ENCODE results near the gene TTLL6. TPM values are rescaled to one million over a fixed set of nuclear protein-coding genes. Genes with fewer than 3 reads are reported as not detected.
"Not testable (repeated sequence)": the region's sequence is repeated elsewhere in the genome, so short reads cannot be mapped to it uniquely, and the experiment has no call there.

Gene TTLL6
- total RNA-seq, 1 donor from 2014 or later, result not detected

GRCh38 chr17:48719642-48720265 is 97.3 kb downstream of the TTLL6 start:
- peak overlapping the region in 1 of 3 donors; percentile 54 for H3K9ac ChIP-seq (ENCODE audit: low read depth in 1 of 3, low read length in 3 of 3)
- H3K27me3 ChIP-seq (ENCODE audit: control insufficient read depth in 3 of 3, insufficient read depth in 3 of 3, low read length in 3 of 3), result peaks cover 86 to 96% (median 90%) of the 10 kb centered on the region in 3 donors
- H3K36me3 ChIP-seq (ENCODE audit: control insufficient read depth in 3 of 3, insufficient read depth in 3 of 3, low read length in 3 of 3), result no peaks in the 10 kb centered on the region
- no peak overlapping the region for H3K27ac ChIP-seq (ENCODE audit: low read depth, low read length)
- peak overlapping the region in 1 of 3 donors; percentile 29 for H3K4me3 ChIP-seq (ENCODE audit: low read length in 3 of 3)
- H3K9me3 ChIP-seq (ENCODE audit: control insufficient read depth in 3 of 3, low read length in 3 of 3), result no peaks in the 10 kb centered on the region
- peaks cover 4 to 18% (median 15%) of the 10 kb centered on the region in 3 donors for H3K4me1 ChIP-seq (ENCODE audit: control insufficient read depth in 3 of 3, insufficient read depth in 3 of 3, low read length in 3 of 3)

- Histone ChIP-seq H3K27ac (ENCODE audit: low read depth, low read length) (no peak overlapping the region), H3K4me3 (ENCODE audit: low read length in 3 of 3) (peak overlapping the region in 1 of 3 donors; percentile 49), H3K36me3 (ENCODE audit: control insufficient read depth in 3 of 3, insufficient read depth in 3 of 3, low read length in 3 of 3) (no peaks in the 10 kb centered on the region), H3K9ac (ENCODE audit: low read depth in 1 of 3, low read length in 3 of 3) (peak overlapping the region in 1 of 3 donors; percentile 54), H3K27me3 (ENCODE audit: control insufficient read depth in 3 of 3, insufficient read depth in 3 of 3, low read length in 3 of 3) (peaks cover 82 to 94% (median 88%) of the 10 kb centered on the region in 3 donors), H3K4me1 (ENCODE audit: control insufficient read depth in 3 of 3, insufficient read depth in 3 of 3, low read length in 3 of 3) (peaks cover 4 to 12% (median 11%) of the 10 kb centered on the region in 3 donors), H3K9me3 (ENCODE audit: control insufficient read depth in 3 of 3, low read length in 3 of 3) (no peaks in the 10 kb centered on the region)
These were observed 98.0 kb downstream of the TTLL6 start for GRCh38 chr17:48718761-48719641.

- H3K27ac ChIP-seq (ENCODE audit: low read depth, low read length), result no peak overlapping the region
- peaks cover 75 to 94% (median 88%) of the 10 kb centered on the region in 3 donors for H3K27me3 ChIP-seq (ENCODE audit: control insufficient read depth in 3 of 3, insufficient read depth in 3 of 3, low read length in 3 of 3)
- H3K9ac ChIP-seq (ENCODE audit: low read depth in 1 of 3, low read length in 3 of 3), result peak overlapping the region in 1 of 3 donors; percentile 54
- no peaks in the 10 kb centered on the region for H3K36me3 ChIP-seq (ENCODE audit: control insufficient read depth in 3 of 3, insufficient read depth in 3 of 3, low read length in 3 of 3)
- peak overlapping the region in 1 of 3 donors; percentile 49 for H3K4me3 ChIP-seq (ENCODE audit: low read length in 3 of 3)
- no peaks in the 10 kb centered on the region for H3K9me3 ChIP-seq (ENCODE audit: control insufficient read depth in 3 of 3, low read length in 3 of 3)
- H3K4me1 ChIP-seq (ENCODE audit: control insufficient read depth in 3 of 3, insufficient read depth in 3 of 3, low read length in 3 of 3), result peaks cover 4 to 12% (median 10%) of the 10 kb centered on the region in 3 donors
These were observed 98.7 kb downstream of the TTLL6 start for GRCh38 chr17:48718227-48718760.

- no peak overlapping the region for H3K9ac ChIP-seq (ENCODE audit: low read depth in 1 of 3, low read length in 3 of 3)
- no peak overlapping the region for H3K4me3 ChIP-seq (ENCODE audit: low read length in 3 of 3)
- H3K4me1 ChIP-seq (ENCODE audit: control insufficient read depth in 3 of 3, insufficient read depth in 3 of 3, low read length in 3 of 3), result peaks cover 4 to 12% (median 10%) of the 10 kb centered on the region in 3 donors
- no peaks in the 10 kb centered on the region for H3K9me3 ChIP-seq (ENCODE audit: control insufficient read depth in 3 of 3, low read length in 3 of 3)
- H3K27me3 ChIP-seq (ENCODE audit: control insufficient read depth in 3 of 3, insufficient read depth in 3 of 3, low read length in 3 of 3), result peaks cover 72 to 94% (median 86%) of the 10 kb centered on the region in 3 donors
- no peak overlapping the region for H3K27ac ChIP-seq (ENCODE audit: low read depth, low read length)
- H3K36me3 ChIP-seq (ENCODE audit: control insufficient read depth in 3 of 3, insufficient read depth in 3 of 3, low read length in 3 of 3), result no peaks in the 10 kb centered on the region
These were observed 99.4 kb downstream of the TTLL6 start for GRCh38 chr17:48717367-48718226.

- not testable (repeated sequence) for H3K36me3 ChIP-seq (ENCODE audit: control insufficient read depth in 3 of 3, insufficient read depth in 3 of 3, low read length in 3 of 3); H3K9ac ChIP-seq (ENCODE audit: low read depth in 1 of 3, low read length in 3 of 3); H3K4me3 ChIP-seq (ENCODE audit: low read length in 3 of 3); H3K9me3 ChIP-seq (ENCODE audit: control insufficient read depth in 3 of 3, low read length in 3 of 3); H3K27ac ChIP-seq (ENCODE audit: low read depth, low read length)
- Histone ChIP-seq H3K4me1 (ENCODE audit: control insufficient read depth in 3 of 3, insufficient read depth in 3 of 3, low read length in 3 of 3) (peaks cover 4 to 12% (median 10%) of the 10 kb centered on the region in 3 donors), H3K27me3 (ENCODE audit: control insufficient read depth in 3 of 3, insufficient read depth in 3 of 3, low read length in 3 of 3) (peaks cover 69 to 92% (median 85%) of the 10 kb centered on the region in 3 donors)
These were observed 100.5 kb downstream of the TTLL6 start for GRCh38 chr17:48716549-48716948.

- Histone ChIP-seq H3K9ac (ENCODE audit: low read depth in 1 of 3, low read length in 3 of 3) (no peak overlapping the region), H3K4me3 (ENCODE audit: low read length in 3 of 3) (no peak overlapping the region), H3K4me1 (ENCODE audit: control insufficient read depth in 3 of 3, insufficient read depth in 3 of 3, low read length in 3 of 3) (peaks cover 4 to 12% (median 10%) of the 10 kb centered on the region in 3 donors), H3K27ac (ENCODE audit: low read depth, low read length) (no peak overlapping the region), H3K27me3 (ENCODE audit: control insufficient read depth in 3 of 3, insufficient read depth in 3 of 3, low read length in 3 of 3) (peaks cover 69 to 91% (median 84%) of the 10 kb centered on the region in 3 donors), H3K9me3 (ENCODE audit: control insufficient read depth in 3 of 3, low read length in 3 of 3) (no peaks in the 10 kb centered on the region), H3K36me3 (ENCODE audit: control insufficient read depth in 3 of 3, insufficient read depth in 3 of 3, low read length in 3 of 3) (no peaks in the 10 kb centered on the region)
These were observed 101.3 kb downstream of the TTLL6 start for GRCh38 chr17:48715496-48716399.

Small RNAs within 50 kb of the gene (small RNA-seq; reads per million reads assigned to genes)
- not detected for gene COX6B1P2
- not detected for gene MIR3185
- not detected for gene RF02132
- gene RF02133, result not detected
- not detected for gene RN7SL125P

Other genes with a start within 250 kb of the TTLL6 start
- gene HOXB4, start 238.9 kb downstream of the TTLL6 start, total RNA-seq, result 1.0 TPM
- gene HOXB3, start 227.0 kb downstream of the TTLL6 start, total RNA-seq, result 4.2 TPM
- not detected for gene HOXB5, start 223.4 kb downstream of the TTLL6 start, total RNA-seq
- not detected for gene HOXB6, start 212.2 kb downstream of the TTLL6 start, total RNA-seq
- gene HOXB7, start 206.2 kb downstream of the TTLL6 start, total RNA-seq, result 1.0 TPM
- not detected for gene HOXB8, start 201.9 kb downstream of the TTLL6 start, total RNA-seq
- gene HOXB9, start 190.9 kb downstream of the TTLL6 start, total RNA-seq, result not detected
- gene PRAC1, start 94.7 kb downstream of the TTLL6 start, total RNA-seq, result not detected
- not detected for gene PRAC2, start 94.0 kb downstream of the TTLL6 start, total RNA-seq
- not detected for gene HOXB13, start 88.5 kb downstream of the TTLL6 start, total RNA-seq
- 29.2 TPM for gene CALCOCO2, start 13.8 kb upstream of the TTLL6 start, total RNA-seq
- gene ATP5MC1, start 75.6 kb upstream of the TTLL6 start, total RNA-seq, result 42.8 TPM
- 29.2 TPM for gene UBE2Z, start 91.2 kb upstream of the TTLL6 start, total RNA-seq
- 47.5 TPM for gene SNF8, start 127.6 kb upstream of the TTLL6 start, total RNA-seq
- not detected for gene GIP, start 151.4 kb upstream of the TTLL6 start, total RNA-seq
- 4.7 TPM for gene IGF2BP1, start 180.2 kb upstream of the TTLL6 start, total RNA-seq

All from skeletal muscle tissue (tissue), 5 donors.